Keratinocyte (primary cell): ENCODE measurements around the gene DOCK3.

Experiments used
- EZH2 ChIP-seq: IDR thresholded peaks from one replicate; pipeline ENCODE4 v1.6.1; 2012; ENCODE audit warnings: inconsistent platforms, mild to moderate bottlenecking, low read length, moderate library complexity
- TF ChIP-seq, protein P1 (sequence below), 3 experiments: IDR thresholded peaks in 1 of 3; conservative IDR thresholded peaks in 1 of 3; optimal IDR thresholded peaks in 1 of 3; 2 replicates in 2 of 3; 3 replicates in 1 of 3; pipeline versions ENCODE3 to v1.5.1; 2011; ENCODE audit warnings: low read length in 3 of 3, mild to moderate bottlenecking in 3 of 3, moderate library complexity in 2 of 3, control low read depth in 1 of 3, inconsistent platforms in 1 of 3; ENCODE audit not compliant: insufficient read depth in 2 of 3; ENCODE audit errors: extremely low read depth in 1 of 3

GRCh38 chr3:51198477-51198876, 523.8 kb downstream of the DOCK3 start:
- TF ChIP-seq, protein P1, sequence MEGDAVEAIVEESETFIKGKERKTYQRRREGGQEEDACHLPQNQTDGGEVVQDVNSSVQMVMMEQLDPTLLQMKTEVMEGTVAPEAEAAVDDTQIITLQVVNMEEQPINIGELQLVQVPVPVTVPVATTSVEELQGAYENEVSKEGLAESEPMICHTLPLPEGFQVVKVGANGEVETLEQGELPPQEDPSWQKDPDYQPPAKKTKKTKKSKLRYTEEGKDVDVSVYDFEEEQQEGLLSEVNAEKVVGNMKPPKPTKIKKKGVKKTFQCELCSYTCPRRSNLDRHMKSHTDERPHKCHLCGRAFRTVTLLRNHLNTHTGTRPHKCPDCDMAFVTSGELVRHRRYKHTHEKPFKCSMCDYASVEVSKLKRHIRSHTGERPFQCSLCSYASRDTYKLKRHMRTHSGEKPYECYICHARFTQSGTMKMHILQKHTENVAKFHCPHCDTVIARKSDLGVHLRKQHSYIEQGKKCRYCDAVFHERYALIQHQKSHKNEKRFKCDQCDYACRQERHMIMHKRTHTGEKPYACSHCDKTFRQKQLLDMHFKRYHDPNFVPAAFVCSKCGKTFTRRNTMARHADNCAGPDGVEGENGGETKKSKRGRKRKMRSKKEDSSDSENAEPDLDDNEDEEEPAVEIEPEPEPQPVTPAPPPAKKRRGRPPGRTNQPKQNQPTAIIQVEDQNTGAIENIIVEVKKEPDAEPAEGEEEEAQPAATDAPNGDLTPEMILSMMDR (optimal IDR thresholded peaks at IDR 0.05 in 1 of 3, IDR thresholded peaks at IDR 0.05 in 1 of 3, conservative IDR thresholded peaks at IDR 0.05 in 1 of 3; ENCODE audit: extremely low read depth in 1 of 3, insufficient read depth in 2 of 3, low read length in 3 of 3), result no peak
- TF ChIP-seq EZH2, result no peak
